H1 (cell line): Measurements from ENCODE around the gene HSPA1A. TPM values are rescaled to one million over a fixed set of nuclear protein-coding genes. Genes with fewer than 3 reads are reported as not detected.

Experiments used
- CTCF ChIA-PET: fragments of 300-600 bp; sonication (Branson Sonifier 250); formaldehyde crosslinking; loops from one replicate; lab custom pipeline; 2021; ENCODE audit not compliant: partially characterized antibody; lab: Charles Lee
- POLR2A ChIA-PET: fragments of 300-600 bp; sonication (Branson Sonifier 250); formaldehyde crosslinking; loops from one replicate; lab custom pipeline; 2021; ENCODE audit warnings: inconsistent platforms; ENCODE audit not compliant: partially characterized antibody; lab: Charles Lee
- DNase-seq, 2 experiments: peaks; one replicate each; pipeline versions ENCODE4 v3.0.0 to v3.0.0-alpha.2; 2010 to 2022; ENCODE audit warnings: low spot score in 2 of 2, low read depth in 1 of 2, mixed read lengths in 1 of 2
- FAIRE-seq: peaks from 2 replicates; lab custom pipeline; 2011; peaks lifted over from hg19 to GRCh38; lab: Jason Lieb, UNC
- H2AFZ ChIP-seq: 2 replicates; pipeline ENCODE4 v1.8.1; 2012; ENCODE audit warnings: low read length, inconsistent platforms
- H2AK5ac ChIP-seq: 2 replicates; pipeline ENCODE4 v1.6.1; 2013; ENCODE audit warnings: low read depth, low read length
- H2BK120ac ChIP-seq: replicated peaks from 2 replicates; pipeline ENCODE3; 2013; ENCODE audit warnings: low read depth, low read length, inconsistent platforms
- H2BK12ac ChIP-seq: 2 replicates; pipeline ENCODE4 v1.6.1; 2013; ENCODE audit warnings: low read depth, low read length
- H2BK15ac ChIP-seq: 2 replicates; pipeline ENCODE4 v1.6.1; 2013; ENCODE audit warnings: low read length
- H2BK20ac ChIP-seq: 2 replicates; pipeline ENCODE4 v1.6.1; 2013; ENCODE audit warnings: low read length
- H2BK5ac ChIP-seq: 2 replicates; pipeline ENCODE4 v1.6.1; 2013; ENCODE audit warnings: low read depth, low read length
- H3K14ac ChIP-seq: 2 replicates; pipeline ENCODE4 v1.6.1; 2013; ENCODE audit warnings: inconsistent platforms; ENCODE audit not compliant: insufficient read length
- H3K18ac ChIP-seq: 2 replicates; pipeline ENCODE4 v1.6.1; 2013; ENCODE audit warnings: low read length; ENCODE audit errors: extremely low read depth
- H3K23ac ChIP-seq: 2 replicates; pipeline ENCODE4 v1.6.1; 2013; ENCODE audit warnings: inconsistent platforms; ENCODE audit not compliant: insufficient read length
- H3K23me2 ChIP-seq: 2 replicates; pipeline ENCODE4 v1.6.1; 2013; ENCODE audit warnings: low read depth, low read length
- H3K27ac ChIP-seq: 2 replicates; pipeline ENCODE4 v1.6.1; 2011; ENCODE audit warnings: low read depth, low read length, inconsistent platforms
- H3K27me3 ChIP-seq, 4 experiments: replicated peaks in 1 of 4; 1 replicate in 1 of 4; 2 replicates in 3 of 4; pipeline versions ENCODE4 v1.6.1 to v1.8.1; 2011 to 2013; ENCODE audit warnings: low read length in 3 of 4, mild to moderate bottlenecking in 3 of 4, inconsistent platforms in 2 of 4, mixed read lengths in 2 of 4, moderate library complexity in 1 of 4; ENCODE audit not compliant: control insufficient read depth in 3 of 4, insufficient read depth in 3 of 4; ENCODE audit errors: extremely low read depth in 1 of 4
- H3K36me3 ChIP-seq, 4 experiments: 2 replicates each; pipeline versions ENCODE4 v1.6.1 to v1.8.1; 2011 to 2013; ENCODE audit warnings: mild to moderate bottlenecking in 4 of 4, low read length in 3 of 4, moderate library complexity in 2 of 4, control low read depth in 1 of 4, inconsistent platforms in 1 of 4; ENCODE audit not compliant: insufficient read depth in 4 of 4, control insufficient read depth in 2 of 4
- H3K4ac ChIP-seq: replicated peaks from 2 replicates; pipeline ENCODE3; 2013; ENCODE audit warnings: low read length, low read depth, mixed read lengths, inconsistent platforms; ENCODE audit not compliant: insufficient read length
- H3K4me1 ChIP-seq, 4 experiments: replicated peaks in 1 of 4; 1 replicate in 1 of 4; 2 replicates in 3 of 4; pipeline versions ENCODE4 v1.6.1 to v1.8.1; 2011 to 2013; ENCODE audit warnings: low read length in 3 of 4, inconsistent platforms in 2 of 4, mixed read lengths in 1 of 4; ENCODE audit not compliant: insufficient read depth in 4 of 4, control insufficient read depth in 3 of 4
- H3K4me2 ChIP-seq, 2 experiments: 2 replicates each; pipeline versions ENCODE4 v1.6.1 to v1.8.1; 2011 to 2013; ENCODE audit warnings: low read depth in 2 of 2, low read length in 2 of 2, control low read depth in 1 of 2, inconsistent platforms in 1 of 2, mild to moderate bottlenecking in 1 of 2; ENCODE audit not compliant: insufficient read depth in 1 of 2
- H3K4me3 ChIP-seq, 4 experiments: fragments of 200-600, 300-600 bp in 1 of 4; sonication (generic), shearing (Covaris generic), sonication (Bioruptor Twin) in 1 of 4; 2 replicates each; pipeline versions ENCODE4 v1.5.1 to v1.8.1; 2011 to 2016; ENCODE audit warnings: low read length in 4 of 4, low read depth in 3 of 4, control low read depth in 2 of 4, inconsistent platforms in 2 of 4, mild to moderate bottlenecking in 2 of 4, mixed read lengths in 1 of 4, moderate library complexity in 1 of 4; ENCODE audit not compliant: insufficient read depth in 2 of 4; ENCODE audit errors: extremely low read depth in 1 of 4
- H3K56ac ChIP-seq: replicated peaks from 2 replicates; pipeline ENCODE3; 2013; ENCODE audit warnings: low read depth, mild to moderate bottlenecking, mixed read lengths, low read length, inconsistent platforms; ENCODE audit not compliant: insufficient read length
- H3K79me1 ChIP-seq: 2 replicates; pipeline ENCODE4 v1.6.1; 2013; ENCODE audit warnings: low read depth, low read length, control low read depth
- H3K79me2 ChIP-seq, 2 experiments: 2 replicates each; pipeline versions ENCODE4 v1.6.1 to v1.8.1; 2012 to 2013; ENCODE audit warnings: low read length in 2 of 2, mild to moderate bottlenecking in 2 of 2, inconsistent platforms in 1 of 2; ENCODE audit not compliant: insufficient read depth in 2 of 2, control insufficient read depth in 1 of 2
- H3K9ac ChIP-seq, 4 experiments: replicated peaks in 1 of 4; 1 replicate in 1 of 4; 2 replicates in 3 of 4; pipeline versions ENCODE4 v1.6.1 to v1.8.1; 2011 to 2013; ENCODE audit warnings: low read depth in 3 of 4, low read length in 3 of 4, control low read depth in 2 of 4, mild to moderate bottlenecking in 2 of 4, moderate library complexity in 2 of 4, inconsistent platforms in 1 of 4; ENCODE audit errors: extremely low read depth in 1 of 4
- H3K9me3 ChIP-seq, 2 experiments: 2 replicates each; pipeline versions ENCODE4 v1.6.1 to v1.8.1; 2012 to 2013; ENCODE audit warnings: mild to moderate bottlenecking in 2 of 2, moderate library complexity in 2 of 2, control low read depth in 1 of 2, inconsistent platforms in 1 of 2, low read depth in 1 of 2, low read length in 1 of 2, mixed read lengths in 1 of 2; ENCODE audit not compliant: insufficient read depth in 2 of 2
- H4K20me1 ChIP-seq, 2 experiments: replicated peaks in 1 of 2; 2 replicates each; pipeline versions ENCODE3 to v1.8.1; 2011 to 2013; ENCODE audit warnings: inconsistent platforms in 2 of 2, low read length in 2 of 2, mild to moderate bottlenecking in 1 of 2; ENCODE audit not compliant: insufficient read depth in 2 of 2, control insufficient read depth in 1 of 2
- H4K5ac ChIP-seq: 2 replicates; pipeline ENCODE4 v1.6.1; 2013; ENCODE audit warnings: low read length, low read depth, mixed read lengths, inconsistent platforms; ENCODE audit not compliant: insufficient read length
- H4K8ac ChIP-seq: 2 replicates; pipeline ENCODE4 v1.8.0; 2013; ENCODE audit warnings: mild to moderate bottlenecking, moderate library complexity, low read length, inconsistent platforms; ENCODE audit not compliant: insufficient read depth; ENCODE audit errors: extremely low read depth
- H4K91ac ChIP-seq: replicated peaks from 2 replicates; pipeline ENCODE3; 2013; ENCODE audit warnings: low read length, mixed read lengths, inconsistent platforms; ENCODE audit not compliant: insufficient read length
- CBX5 ChIP-seq: fragments of 300-800, 300-1000 bp; sonication (generic); IDR thresholded peaks from 2 replicates; pipeline ENCODE4 v1.7.1; 2016; ENCODE audit warnings: antibody characterized with exemption, low read length, low read depth
- CBX8 ChIP-seq: fragments of 300-800, 300-1000 bp; sonication (generic); IDR thresholded peaks from 2 replicates; pipeline ENCODE4 v1.7.1; 2016; ENCODE audit warnings: low read depth, low read length, borderline replicate concordance
- CEBPB ChIP-seq: IDR thresholded peaks from 2 replicates; pipeline ENCODE4 v1.6.1; 2012; ENCODE audit warnings: low read depth, low read length
- GABPA ChIP-seq: IDR thresholded peaks from 2 replicates; pipeline ENCODE4 v1.6.1; 2011; ENCODE audit warnings: mild to moderate bottlenecking, low read length, moderate library complexity, borderline replicate concordance; ENCODE audit not compliant: insufficient read depth
- HDAC2 ChIP-seq, 2 experiments: fragments of 300-600 bp in 1 of 2; sonication (generic) in 1 of 2; IDR thresholded peaks; 2 replicates each; pipeline ENCODE4 v1.6.1; 2011 to 2012; ENCODE audit warnings: low read depth in 2 of 2, low read length in 2 of 2, mild to moderate bottlenecking in 2 of 2, moderate library complexity in 2 of 2, borderline replicate concordance in 1 of 2, inconsistent platforms in 1 of 2
- POLR2AphosphoS5 ChIP-seq: IDR thresholded peaks from 2 replicates; pipeline ENCODE4 v1.6.1; 2011; ENCODE audit warnings: low read depth, low read length
- TEAD4 ChIP-seq: IDR thresholded peaks from 2 replicates; pipeline ENCODE4 v1.6.1; 2012; ENCODE audit warnings: low read depth, low read length, inconsistent platforms, mixed read lengths
- WGBS, 2 experiments: shearing (Covaris generic) in 1 of 2; methylation state at CpG; one replicate each; pipeline versions ENCODE4 v1.1.6 to v1.1.7; 2013 to 2015; ENCODE audit warnings: low lambda C conversion rate in 2 of 2, mixed read lengths in 2 of 2, inconsistent platforms in 1 of 2, low coverage in 1 of 2, missing lambda C conversion rate in 1 of 2; ENCODE audit not compliant: insufficient replicate concordance in 2 of 2, insufficient coverage in 1 of 2, insufficient read length in 1 of 2; ENCODE audit errors: extremely low coverage in 1 of 2, missing lambda C conversion rate in 1 of 2; 5-methylcytosine and 5-hydroxymethylcytosine counted together
- polyA plus RNA-seq, 7 experiments: library from polyadenylated mRNA; depleted of rRNA in 3 of 7; stranded (reverse) in 5 of 7; unstranded in 2 of 7; fragments of >200 nt in 5 of 7; fragments of 200-250 nt in 2 of 7; gene quantifications; 1 replicate in 5 of 7; 2 replicates in 1 of 7; 4 replicates in 1 of 7; pipeline versions ENCODE4 v1.2.1 to v1.2.3, GENCODE V29; 2011 to 2013; ENCODE audit warnings: missing spikeins in 2 of 7, mixed read lengths in 2 of 7
- total RNA-seq: library from RNA; stranded (reverse); fragmentation: NEBNext Ultra II Directional; extraction: Animal tissue kit (Norgen Biotek cat#: 25700); gene quantifications from 2 replicates; pipeline ENCODE4 v1.2.1, GENCODE V29; 2021
- TF ChIP-seq, protein P1 (sequence below): IDR thresholded peaks from 2 replicates; pipeline ENCODE4 v1.6.1; 2011; ENCODE audit warnings: low read depth, mild to moderate bottlenecking, low read length; ENCODE audit not compliant: insufficient read depth

Gene HSPA1A
- total and polyA plus RNA-seq, 2 of the 8 experiments (the other 6 are each of a cell fraction or from before 2014, with no cell fraction given), result 40.7 to 54.0 TPM

DNA sequence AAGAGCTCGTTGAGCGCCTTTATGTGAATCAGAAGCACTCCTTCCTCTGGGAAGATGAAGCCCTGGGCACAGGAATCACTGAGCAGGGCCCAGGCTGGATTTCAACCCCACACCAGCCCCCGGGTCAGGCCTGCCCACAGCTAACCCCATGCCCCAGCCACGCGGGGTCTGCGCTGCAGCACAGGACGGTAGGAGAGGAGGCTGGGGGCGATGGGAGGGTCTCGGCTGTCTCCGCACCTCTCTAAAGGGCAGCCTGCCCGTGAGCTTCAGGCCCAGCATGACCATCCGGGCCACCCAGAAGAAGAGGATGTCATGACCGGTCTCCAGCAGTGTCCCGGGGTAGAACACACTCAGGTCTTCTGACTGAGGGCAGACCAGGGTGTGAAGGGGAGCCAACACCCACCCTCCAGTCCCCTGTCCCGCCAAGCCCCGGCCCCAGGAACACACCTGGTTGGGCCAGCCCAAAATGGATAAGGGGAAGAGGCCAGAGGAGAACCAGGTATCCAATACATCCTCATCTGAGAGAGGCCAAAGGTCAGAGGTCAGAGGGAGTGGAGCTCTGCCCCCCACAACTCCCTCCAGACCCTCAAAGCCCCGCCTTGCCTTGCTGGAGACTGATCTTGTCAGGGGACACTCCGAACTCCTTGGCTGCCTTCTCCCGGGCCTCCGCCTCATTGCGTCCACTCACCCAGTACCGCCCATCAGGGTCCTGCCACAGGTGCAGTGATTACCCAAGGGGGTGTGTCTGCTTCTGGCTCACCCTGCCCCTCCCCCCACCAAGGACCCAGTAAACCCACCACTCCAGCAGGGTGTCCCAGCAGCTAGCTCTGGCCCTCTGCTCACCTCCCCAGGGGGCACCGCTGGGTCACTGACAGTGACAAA is 33.9 kb upstream of the HSPA1A start:
- Histone ChIP-seq H2AK5ac (no peak overlapping the region), H2BK15ac (no peak overlapping the region), H3K27ac (no peak overlapping the region), H3K4me3 (no peak overlapping the region), H3K23me2 (0 out of 2 replicates have a peak, but pooled peaks cover 1% of the 10 kb centered on the region), H3K79me1 (no peaks in the 10 kb centered on the region), H3K14ac (no peak overlapping the region), H3K18ac (no peak overlapping the region), H4K91ac (no peak overlapping the region), H3K4me1 (peaks cover 0 to 7% (median 3%) of the 10 kb centered on the region in 4 experiments; a peak in 3 of 7 replicates), H4K8ac (no peak overlapping the region), H3K9me3 (no peaks in the 10 kb centered on the region), H3K79me2 (no peaks in the 10 kb centered on the region), H4K5ac (no peak overlapping the region), H2BK20ac (no peak overlapping the region), H4K20me1 (peaks cover 1 to 3% of the 10 kb centered on the region in 2 experiments), H2BK120ac (no peak overlapping the region), H3K56ac (no peak overlapping the region), H3K9ac (no peak overlapping the region), H2BK12ac (no peak overlapping the region), H3K4ac (no peak overlapping the region), H3K36me3 (peaks cover 33 to 75% (median 58%) of the 10 kb centered on the region in 4 experiments), H3K23ac (no peak overlapping the region), H3K27me3 (no peaks in the 10 kb centered on the region; a peak in 1 of 7 replicates), H3K4me2 (no peak overlapping the region), H2AFZ (no peak overlapping the region), H2BK5ac (no peak overlapping the region; the same call in 1 of the 2 replicates)
- no peak for FAIRE-seq
- WGBS, 2 experiments, result 93% methylated on average over 23 of the region's 23 CpGs; no CpG with 5 or more reads in 1 of the 2 experiments
- no peak for DNase-seq
- ChIA-PET POLR2A (interaction anchor here (0.9 to 10.7 kb wide), 9 partner anchors 6 to 53 kb away, joined by 3 to 85 read pairs (median 3); partner anchors contain the start of genes HSPA1B and VARS1), CTCF (interaction anchor here (1.0 to 15.6 kb wide), 7 partner anchors 3 to 116 kb away, joined by 3 to 228 read pairs (median 4); partner anchors contain the start of genes EHMT2, VARS1 and VWA7)
- TF ChIP-seq CEBPB (no peak), HDAC2 (IDR thresholded peaks at IDR 0.05; ENCODE audit: borderline replicate concordance in 1 of 2, low read depth in 2 of 2, low read length in 2 of 2) (no peak), CBX8 (no peak), GABPA (no peak), TEAD4 (no peak), CBX5 (no peak), POLR2AphosphoS5 (no peak)
- TF ChIP-seq, protein P1, sequence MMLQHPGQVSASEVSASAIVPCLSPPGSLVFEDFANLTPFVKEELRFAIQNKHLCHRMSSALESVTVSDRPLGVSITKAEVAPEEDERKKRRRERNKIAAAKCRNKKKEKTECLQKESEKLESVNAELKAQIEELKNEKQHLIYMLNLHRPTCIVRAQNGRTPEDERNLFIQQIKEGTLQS, result no peak
